ENCODE measurements around the gene SRRT. TPM values are rescaled to one million over a fixed set of nuclear protein-coding genes. Genes with fewer than 3 reads are reported as not detected.
A peak's percentile ranks its signal among the peaks of the same experiment; 100 is the strongest.

SRRT gene
- total and polyA plus RNA-seq, 2 of the 4 experiments (the other 2 are of a cell fraction), result 41.4 to 93.5 TPM

DNA sequence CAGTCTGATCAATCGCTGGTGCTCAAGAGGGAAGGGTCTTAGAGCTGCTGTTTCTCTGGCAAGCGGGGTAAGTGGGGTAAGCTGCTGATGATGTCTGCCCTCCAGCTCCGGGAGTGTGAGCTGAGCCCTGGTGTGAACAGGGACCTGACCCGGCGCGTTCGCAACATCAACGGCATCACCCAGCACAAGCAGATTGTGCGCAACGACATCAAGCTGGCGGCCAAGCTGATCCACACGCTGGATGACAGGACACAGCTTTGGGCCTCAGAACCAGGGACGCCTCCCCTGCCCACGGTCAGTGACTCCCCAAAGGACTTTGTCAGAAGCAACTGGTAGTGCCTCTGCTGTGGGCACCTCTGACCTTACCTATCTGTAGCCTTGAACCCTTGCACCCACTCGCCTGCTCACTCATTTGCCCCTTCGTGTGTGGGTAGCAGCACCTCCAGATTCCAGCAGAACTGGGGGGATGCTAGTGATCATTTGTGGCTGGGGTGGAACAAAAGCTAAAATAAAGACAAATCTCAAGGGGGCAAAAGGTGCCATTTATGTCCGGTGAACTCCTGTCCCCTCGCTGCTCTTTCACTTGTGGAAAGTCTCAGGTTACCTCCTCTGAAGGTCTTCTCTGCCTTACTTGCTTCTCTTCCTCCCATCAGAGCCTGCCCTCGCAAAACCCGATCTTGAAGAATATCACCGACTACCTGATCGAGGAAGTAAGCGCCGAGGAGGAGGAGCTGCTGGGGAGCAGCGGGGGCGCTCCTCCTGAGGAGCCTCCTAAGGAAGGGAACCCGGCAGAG lies 11.4 kb downstream of the SRRT start:
- Histone ChIP-seq H3K79me1 (ENCODE audit: low read depth in 1 of 2, low read length in 2 of 2) (peaks cover 32 to 65% of the 10 kb centered on the region in 2 experiments), H3K4me1 (ENCODE audit: control insufficient read depth, insufficient read depth, low read length) (peaks cover 16% of the 10 kb centered on the region), H3K9me3 (ENCODE audit: control insufficient read depth, insufficient read depth, low read length) (no peaks in the 10 kb centered on the region), H2AK5ac (ENCODE audit: low read depth, low read length) (no peak overlapping the region), H2AFZ (replicated peaks; ENCODE audit: low read length, poor library complexity) (no peak overlapping the region), H3K4me2 (ENCODE audit: low read depth, low read length) (no peak overlapping the region), H3K27ac (ENCODE audit: insufficient read depth, low read length) (no peak overlapping the region), H3K18ac (ENCODE audit: low read depth, low read length) (no peak overlapping the region), H2AK9ac (replicated peaks; ENCODE audit: low read depth, low read length, poor library complexity) (peak overlapping the region; percentile 29), H4K91ac (ENCODE audit: insufficient read depth, low read depth, low read length) (no peak overlapping the region; the same call in 1 of the 2 replicates), H3K36me3 (ENCODE audit: control insufficient read depth, insufficient read depth, low read length) (peaks cover 70% of the 10 kb centered on the region), H4K5ac (ENCODE audit: low read depth, low read length) (no peak overlapping the region), H2BK15ac (ENCODE audit: low read depth, low read length) (no peak overlapping the region), H3K23ac (ENCODE audit: low read depth, low read length) (no peak overlapping the region), H3K4ac (ENCODE audit: low read depth, low read length) (no peak overlapping the region), H2BK5ac (ENCODE audit: low read depth, low read length, poor library complexity, severe bottlenecking) (no peak overlapping the region), H4K8ac (ENCODE audit: low read depth in 2 of 2, low read length in 2 of 2) (no peak overlapping the region), H2BK20ac (ENCODE audit: low read depth, low read length) (no peak overlapping the region), H3K14ac (replicated peaks; ENCODE audit: low read depth, low read length) (no peak overlapping the region), H3K9ac (ENCODE audit: low read depth, low read length) (no peak overlapping the region), H2BK120ac (ENCODE audit: low read depth, low read length) (no peak overlapping the region), H3K9me1 (ENCODE audit: insufficient read depth, low read length) (peaks cover 3% of the 10 kb centered on the region; the same call in 1 of the 2 replicates), H3K27me3 (ENCODE audit: control insufficient read depth, insufficient read depth, low read length) (no peaks in the 10 kb centered on the region), H3K56ac (ENCODE audit: extremely low read depth, insufficient read depth, low read length) (no peak overlapping the region), H4K20me1 (ENCODE audit: insufficient read depth, low read length) (peaks cover 18% of the 10 kb centered on the region), H3K4me3 (ENCODE audit: insufficient read depth, low read depth, low read length) (no peak overlapping the region)
- ATAC-seq (ENCODE audit: low read depth), result no peak
- ChIA-PET POLR2A (ENCODE audit: unreplicated experiment) (interaction anchor here (0.9 to 1.4 kb wide), 2 partner anchors 10 to 11 kb away, joined by 3 to 4 read pairs; partner anchors contain the start of gene SRRT), CTCF (no interaction called here)
- in situ Hi-C loops (cut with MboI; ENCODE audit: low sequenced_read_pairs) (no loop called here), intact Hi-C loops (cut with micrococcal nuclease) (no loop called here), dilution Hi-C loops (cut with HindIII; ENCODE audit: low sequenced_read_pairs, unreplicated experiment) (no loop called here)
- no peak for DNase-seq
- WGBS, 2 experiments (ENCODE audit: extremely low coverage in 2 of 2, insufficient read length in 1 of 2), result 92% methylated on average over 13 of the region's 27 CpGs; no CpG with 5 or more reads in 1 of the 2 experiments
- BruUV-seq (replicated peaks), result no TSS peak
- no peak for TF ChIP-seq BHLHE40 (IDR thresholded peaks at IDR 0.05; ENCODE audit: low read depth, low read length)
- no peak for TF ChIP-seq RCOR1 (IDR thresholded peaks at IDR 0.05; ENCODE audit: insufficient replicate concordance, low read length)
- TF ChIP-seq, protein P1, sequence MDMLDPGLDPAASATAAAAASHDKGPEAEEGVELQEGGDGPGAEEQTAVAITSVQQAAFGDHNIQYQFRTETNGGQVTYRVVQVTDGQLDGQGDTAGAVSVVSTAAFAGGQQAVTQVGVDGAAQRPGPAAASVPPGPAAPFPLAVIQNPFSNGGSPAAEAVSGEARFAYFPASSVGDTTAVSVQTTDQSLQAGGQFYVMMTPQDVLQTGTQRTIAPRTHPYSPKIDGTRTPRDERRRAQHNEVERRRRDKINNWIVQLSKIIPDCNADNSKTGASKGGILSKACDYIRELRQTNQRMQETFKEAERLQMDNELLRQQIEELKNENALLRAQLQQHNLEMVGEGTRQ (IDR thresholded peaks at IDR 0.05; ENCODE audit: low read depth, low read length), result no peak
- no peak for TF ChIP-seq MAZ (IDR thresholded peaks at IDR 0.05; ENCODE audit: borderline replicate concordance, low read depth, low read length)
- no peak for TF ChIP-seq MAFK (IDR thresholded peaks at IDR 0.05; ENCODE audit: low read depth, low read length)
- TF ChIP-seq NFE2L2 (IDR thresholded peaks at IDR 0.05; ENCODE audit: low read depth, low read length), result no peak
- TF ChIP-seq, protein P2, sequence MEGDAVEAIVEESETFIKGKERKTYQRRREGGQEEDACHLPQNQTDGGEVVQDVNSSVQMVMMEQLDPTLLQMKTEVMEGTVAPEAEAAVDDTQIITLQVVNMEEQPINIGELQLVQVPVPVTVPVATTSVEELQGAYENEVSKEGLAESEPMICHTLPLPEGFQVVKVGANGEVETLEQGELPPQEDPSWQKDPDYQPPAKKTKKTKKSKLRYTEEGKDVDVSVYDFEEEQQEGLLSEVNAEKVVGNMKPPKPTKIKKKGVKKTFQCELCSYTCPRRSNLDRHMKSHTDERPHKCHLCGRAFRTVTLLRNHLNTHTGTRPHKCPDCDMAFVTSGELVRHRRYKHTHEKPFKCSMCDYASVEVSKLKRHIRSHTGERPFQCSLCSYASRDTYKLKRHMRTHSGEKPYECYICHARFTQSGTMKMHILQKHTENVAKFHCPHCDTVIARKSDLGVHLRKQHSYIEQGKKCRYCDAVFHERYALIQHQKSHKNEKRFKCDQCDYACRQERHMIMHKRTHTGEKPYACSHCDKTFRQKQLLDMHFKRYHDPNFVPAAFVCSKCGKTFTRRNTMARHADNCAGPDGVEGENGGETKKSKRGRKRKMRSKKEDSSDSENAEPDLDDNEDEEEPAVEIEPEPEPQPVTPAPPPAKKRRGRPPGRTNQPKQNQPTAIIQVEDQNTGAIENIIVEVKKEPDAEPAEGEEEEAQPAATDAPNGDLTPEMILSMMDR (conservative IDR thresholded peaks at IDR 0.05; ENCODE audit: low read depth, low read length), result no peak
- no peak for TF ChIP-seq RFX5 (IDR thresholded peaks at IDR 0.05; ENCODE audit: low read depth, low read length)
- TF ChIP-seq ELK1 (IDR thresholded peaks at IDR 0.05; ENCODE audit: borderline replicate concordance, low read depth, low read length), result no peak
- no peak for TF ChIP-seq CHD1 (IDR thresholded peaks at IDR 0.05; ENCODE audit: low read depth, low read length)
- no peak for TF ChIP-seq SMC3 (IDR thresholded peaks at IDR 0.05; ENCODE audit: low read depth, low read length)
- TF ChIP-seq POLR2A (IDR thresholded peaks at IDR 0.05; ENCODE audit: low read depth, low read length), result no peak
- TF ChIP-seq RAD21 (IDR thresholded peaks at IDR 0.05; ENCODE audit: low read length), result no peak
- TF ChIP-seq CEBPB (IDR thresholded peaks at IDR 0.05; ENCODE audit: low read depth, low read length), result no peak
- TF ChIP-seq MXI1 (IDR thresholded peaks at IDR 0.05; ENCODE audit: borderline replicate concordance, low read depth, low read length), result no peak
